ENCODE data around the gene AKR1B1.

The AKR1B1 gene

GRCh38 chr7:134443396-134444070, 15.4 kb downstream of the AKR1B1 start:
- DNase-seq (ENCODE audit: insufficient read length, low spot score) (no peak), FAIRE-seq (no peak)
- TF ChIP-seq POLR2A (IDR thresholded peaks at IDR 0.05; ENCODE audit: low read depth, low read length): no peak
- TF ChIP-seq PAX5 (IDR thresholded peaks at IDR 0.05; ENCODE audit: insufficient read depth, low read length, severe bottlenecking): no peak
- TF ChIP-seq POU2F2 (IDR thresholded peaks at IDR 0.05; ENCODE audit: low read depth, low read length): no peak
- TF ChIP-seq SPI1 (IDR thresholded peaks at IDR 0.05; ENCODE audit: low read depth, low read length): no peak
- TF ChIP-seq TAF1 (IDR thresholded peaks at IDR 0.05; ENCODE audit: low read depth, low read length): no peak
- no peak for TF ChIP-seq POLR2AphosphoS5 (IDR thresholded peaks at IDR 0.05; ENCODE audit: low read depth, low read length)

GRCh38 chr7:134442441-134443220, 16.3 kb downstream of the AKR1B1 start:
- FAIRE-seq: no peak
- no peak for DNase-seq (ENCODE audit: insufficient read length, low spot score)
- TF ChIP-seq POLR2AphosphoS5 (IDR thresholded peaks at IDR 0.05; ENCODE audit: low read depth, low read length): no peak
- no peak for TF ChIP-seq TAF1 (IDR thresholded peaks at IDR 0.05; ENCODE audit: low read depth, low read length)
- no peak for TF ChIP-seq POLR2A (IDR thresholded peaks at IDR 0.05; ENCODE audit: low read depth, low read length)
- TF ChIP-seq SPI1 (IDR thresholded peaks at IDR 0.05; ENCODE audit: low read depth, low read length): no peak
- TF ChIP-seq PAX5 (IDR thresholded peaks at IDR 0.05; ENCODE audit: insufficient read depth, low read length, severe bottlenecking): no peak
- no peak for TF ChIP-seq POU2F2 (IDR thresholded peaks at IDR 0.05; ENCODE audit: low read depth, low read length)

- FAIRE-seq: no peak
- TF ChIP-seq PAX5 (IDR thresholded peaks at IDR 0.05; ENCODE audit: insufficient read depth, low read length, severe bottlenecking) (no peak), POLR2A (IDR thresholded peaks at IDR 0.05; ENCODE audit: low read depth, low read length) (no peak), SPI1 (IDR thresholded peaks at IDR 0.05; ENCODE audit: low read depth, low read length) (no peak), TAF1 (IDR thresholded peaks at IDR 0.05; ENCODE audit: low read depth, low read length) (no peak), POU2F2 (IDR thresholded peaks at IDR 0.05; ENCODE audit: low read depth, low read length) (no peak), POLR2AphosphoS5 (IDR thresholded peaks at IDR 0.05; ENCODE audit: low read depth, low read length) (no peak)
- no peak for DNase-seq (ENCODE audit: insufficient read length, low spot score)
These were observed 17.6 kb downstream of the AKR1B1 start for GRCh38 chr7:134441264-134441663.

GRCh38 chr7:134440476-134440875, 18.4 kb downstream of the AKR1B1 start:
- DNase-seq (ENCODE audit: insufficient read length, low spot score): no peak
- no peak for TF ChIP-seq POU2F2 (IDR thresholded peaks at IDR 0.05; ENCODE audit: low read depth, low read length)
- FAIRE-seq: no peak

GRCh38 chr7:134440067-134440466, 18.8 kb downstream of the AKR1B1 start:
- TF ChIP-seq POLR2A (IDR thresholded peaks at IDR 0.05; ENCODE audit: low read depth, low read length) (no peak), SPI1 (IDR thresholded peaks at IDR 0.05; ENCODE audit: low read depth, low read length) (no peak), PAX5 (IDR thresholded peaks at IDR 0.05; ENCODE audit: insufficient read depth, low read length, severe bottlenecking) (no peak), POU2F2 (IDR thresholded peaks at IDR 0.05; ENCODE audit: low read depth, low read length) (no peak), TAF1 (IDR thresholded peaks at IDR 0.05; ENCODE audit: low read depth, low read length) (no peak), POLR2AphosphoS5 (IDR thresholded peaks at IDR 0.05; ENCODE audit: low read depth, low read length) (no peak)
- FAIRE-seq (no peak), DNase-seq (ENCODE audit: insufficient read length, low spot score) (no peak)

GRCh38 chr7:134438946-134439345, 20.0 kb downstream of the AKR1B1 start:
- DNase-seq (ENCODE audit: insufficient read length, low spot score) (no peak), FAIRE-seq (no peak)
- TF ChIP-seq SPI1 (IDR thresholded peaks at IDR 0.05; ENCODE audit: low read depth, low read length): no peak
- no peak for TF ChIP-seq PAX5 (IDR thresholded peaks at IDR 0.05; ENCODE audit: insufficient read depth, low read length, severe bottlenecking)
- no peak for TF ChIP-seq POU2F2 (IDR thresholded peaks at IDR 0.05; ENCODE audit: low read depth, low read length)
- TF ChIP-seq TAF1 (IDR thresholded peaks at IDR 0.05; ENCODE audit: low read depth, low read length): no peak
- TF ChIP-seq POLR2A (IDR thresholded peaks at IDR 0.05; ENCODE audit: low read depth, low read length): no peak
- TF ChIP-seq POLR2AphosphoS5 (IDR thresholded peaks at IDR 0.05; ENCODE audit: low read depth, low read length): no peak

- DNase-seq (ENCODE audit: insufficient read length, low spot score): no peak
- no peak for FAIRE-seq
- TF ChIP-seq TAF1 (IDR thresholded peaks at IDR 0.05; ENCODE audit: low read depth, low read length): no peak
- TF ChIP-seq POU2F2 (IDR thresholded peaks at IDR 0.05; ENCODE audit: low read depth, low read length): no peak
These were observed 23.6 kb downstream of the AKR1B1 start for GRCh38 chr7:134435161-134435920.

GRCh38 chr7:134434701-134435100, 24.2 kb downstream of the AKR1B1 start:
- TF ChIP-seq POU2F2 (IDR thresholded peaks at IDR 0.05; ENCODE audit: low read depth, low read length) (no peak), POLR2A (IDR thresholded peaks at IDR 0.05; ENCODE audit: low read depth, low read length) (no peak), POLR2AphosphoS5 (IDR thresholded peaks at IDR 0.05; ENCODE audit: low read depth, low read length) (no peak), SPI1 (IDR thresholded peaks at IDR 0.05; ENCODE audit: low read depth, low read length) (no peak), TAF1 (IDR thresholded peaks at IDR 0.05; ENCODE audit: low read depth, low read length) (no peak), PAX5 (IDR thresholded peaks at IDR 0.05; ENCODE audit: insufficient read depth, low read length, severe bottlenecking) (no peak)
- FAIRE-seq (no peak), DNase-seq (ENCODE audit: insufficient read length, low spot score) (no peak)

GRCh38 chr7:134433430-134433829, 25.5 kb downstream of the AKR1B1 start:
- TF ChIP-seq POLR2A (IDR thresholded peaks at IDR 0.05; ENCODE audit: low read depth, low read length): no peak
- TF ChIP-seq PAX5 (IDR thresholded peaks at IDR 0.05; ENCODE audit: insufficient read depth, low read length, severe bottlenecking): no peak
- no peak for TF ChIP-seq TAF1 (IDR thresholded peaks at IDR 0.05; ENCODE audit: low read depth, low read length)
- TF ChIP-seq POU2F2 (IDR thresholded peaks at IDR 0.05; ENCODE audit: low read depth, low read length): no peak
- TF ChIP-seq POLR2AphosphoS5 (IDR thresholded peaks at IDR 0.05; ENCODE audit: low read depth, low read length): no peak
- no peak for TF ChIP-seq SPI1 (IDR thresholded peaks at IDR 0.05; ENCODE audit: low read depth, low read length)
- DNase-seq (ENCODE audit: insufficient read length, low spot score) (no peak), FAIRE-seq (no peak)
